Melanocyte of skin (primary cell): ENCODE data around the gene CLSTN2. TPM values are rescaled to one million over a fixed set of nuclear protein-coding genes. Genes with fewer than 3 reads are reported as not detected.

Source experiments
- small RNA-seq, 2 donors: library from RNA; depleted of rRNA; stranded (forward); fragments of <200 nt; gene quantifications; one replicate each; pipeline ENCODE3, GENCODE V24; 2012
- total RNA-seq, 2 donors: library from RNA; depleted of rRNA; stranded (reverse); fragments of >200 nt; gene quantifications; 2 replicates each; pipeline ENCODE4 v1.2.3, GENCODE V29; 2012

Gene CLSTN2
- total RNA-seq, result under 1 TPM; under 0.01 TPM

DNA sequence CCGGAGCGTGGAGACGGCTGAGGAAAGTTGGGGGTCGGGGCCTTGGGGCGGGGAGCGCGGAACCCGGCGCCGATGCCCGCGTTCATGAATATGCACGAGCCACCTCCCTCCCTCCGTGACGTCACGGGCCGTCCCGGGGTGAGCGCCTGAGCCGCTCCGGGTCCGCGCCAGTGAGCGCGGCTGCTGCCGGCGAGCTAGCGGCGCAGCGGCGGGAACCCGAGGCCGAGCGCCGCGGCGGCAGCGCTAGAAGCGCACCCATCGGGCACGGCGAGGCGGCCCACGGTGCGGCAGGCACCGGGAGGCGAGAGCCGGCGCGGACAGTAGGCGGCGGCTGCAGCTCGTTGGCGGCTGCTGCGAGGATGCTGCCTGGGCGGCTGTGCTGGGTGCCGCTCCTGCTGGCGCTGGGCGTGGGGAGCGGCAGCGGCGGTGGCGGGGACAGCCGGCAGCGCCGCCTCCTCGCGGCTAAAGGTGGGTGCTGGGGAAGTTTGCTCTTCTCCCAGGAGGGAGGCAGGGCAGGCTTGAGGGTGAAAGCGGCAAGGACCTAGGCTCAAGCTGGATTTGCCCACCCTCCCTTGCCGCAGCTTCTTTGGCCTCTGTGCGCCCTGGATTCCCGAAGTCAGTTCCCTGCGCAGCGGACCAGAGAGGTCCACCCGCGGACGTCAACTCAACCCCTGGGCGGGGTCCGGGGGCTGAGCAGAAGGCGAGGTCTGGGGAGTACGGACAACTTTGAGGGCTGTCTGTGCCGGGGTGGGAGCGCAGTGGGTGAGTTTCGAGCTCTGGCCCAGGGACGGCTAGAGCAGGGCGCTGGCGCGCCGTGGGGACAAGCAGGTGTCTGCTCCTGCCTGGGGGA is at the start of gene CLSTN2:
TSS of gene CLSTN2 (plus strand) at position 170 of the 850 bp plus-strand sequence.

Small RNAs within 50 kb of the gene (small RNA-seq; reads per million reads assigned to genes)
- 0 reads per million in 2 donors for gene AC048346.1
